Naive thymus-derived CD8-positive, alpha-beta T cell (primary cell): ENCODE measurements around the gene B4GALT2. TPM values are rescaled to one million over a fixed set of nuclear protein-coding genes. Genes with fewer than 3 reads are reported as not detected.

ENCODE experiments used
- ATAC-seq, 2 donors: fragments of 150-1000 bp; cut with Tn5 transposase in 1 of 2; sonication (Bioruptor Pico), chemical (Tn5 transposase) in 1 of 2; 1 replicate in 1 of 2; 2 replicates in 1 of 2; pipeline ENCODE4 v1.10.0; 2021; ENCODE audit warnings: mild to moderate bottlenecking in 2 of 2, moderate library complexity in 2 of 2
- POLR2A ChIA-PET: fragments of 350-600 bp; sonication (Branson Sonifier 250); formaldehyde crosslinking; loops from one replicate; lab custom pipeline; 2021; ENCODE audit warnings: antibody characterized with exemption; lab: Charles Lee
- DNase-seq, 10 donors: peaks; one replicate each; pipeline versions ENCODE4 v3.0.0 to v3.0.0-alpha.2; 2020 to 2022
- H3K27ac Mint-ChIP-seq, 10 donors: one replicate each; pipeline ENCODE4 v1.8.0; 2020 to 2022; ENCODE audit warnings: mild to moderate bottlenecking in 10 of 10, mixed read lengths in 10 of 10, moderate library complexity in 4 of 10, inconsistent platforms in 1 of 10
- H3K27me3 Mint-ChIP-seq, 5 donors: one replicate each; pipeline ENCODE4 v1.8.0; 2021 to 2022; ENCODE audit warnings: mixed read lengths in 5 of 5
- H3K36me3 Mint-ChIP-seq, 3 donors: one replicate each; pipeline ENCODE4 v1.8.0; 2020 to 2022; ENCODE audit warnings: mixed read lengths in 3 of 3, mild to moderate bottlenecking in 2 of 3, inconsistent platforms in 1 of 3
- H3K4me1 Mint-ChIP-seq, 4 donors: one replicate each; pipeline ENCODE4 v1.8.0; 2021 to 2022; ENCODE audit warnings: mixed read lengths in 4 of 4
- H3K4me3 Mint-ChIP-seq, 10 donors: one replicate each; pipeline ENCODE4 v1.8.0; 2020 to 2022; ENCODE audit warnings: mild to moderate bottlenecking in 10 of 10, mixed read lengths in 10 of 10, moderate library complexity in 6 of 10, inconsistent platforms in 1 of 10
- H3K9me3 Mint-ChIP-seq, 9 donors: one replicate each; pipeline ENCODE4 v1.8.0; 2020 to 2022; ENCODE audit warnings: mixed read lengths in 9 of 9, mild to moderate bottlenecking in 3 of 9, inconsistent platforms in 1 of 9, moderate library complexity in 1 of 9
- polyA plus RNA-seq, 3 donors: library from polyadenylated mRNA; unstranded; fragments of 300-500 nt; fragmentation: Illumina TruSeq; gene quantifications; one replicate each; pipeline ENCODE4 v1.2.3, GENCODE V29; 2021
- total RNA-seq, 8 experiments: library from RNA in 2 of 8; stranded (reverse) in 2 of 8; gene quantifications; one replicate each; pipeline ENCODE4 v1.2.3 and lab custom pipeline; 2021 to 2026

The B4GALT2 gene, protein sequence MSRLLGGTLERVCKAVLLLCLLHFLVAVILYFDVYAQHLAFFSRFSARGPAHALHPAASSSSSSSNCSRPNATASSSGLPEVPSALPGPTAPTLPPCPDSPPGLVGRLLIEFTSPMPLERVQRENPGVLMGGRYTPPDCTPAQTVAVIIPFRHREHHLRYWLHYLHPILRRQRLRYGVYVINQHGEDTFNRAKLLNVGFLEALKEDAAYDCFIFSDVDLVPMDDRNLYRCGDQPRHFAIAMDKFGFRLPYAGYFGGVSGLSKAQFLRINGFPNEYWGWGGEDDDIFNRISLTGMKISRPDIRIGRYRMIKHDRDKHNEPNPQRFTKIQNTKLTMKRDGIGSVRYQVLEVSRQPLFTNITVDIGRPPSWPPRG
- total RNA-seq = under 1 TPM; 0.38 to 0.83 TPM
- polyA plus RNA-seq = under 1 TPM in 2 of 3 donors, not detected in 1; 0.11 to 0.25 TPM
- 0.29 to 24.2 (median 1.9) reads per million in 6 experiments for total RNA-seq (lab: John Stamatoyannopoulos, UW)

- POLR2A ChIA-PET = no interaction called here
- Mint-ChIP-seq H3K4me1 (peaks cover 34 to 57% (median 48%) of the 10 kb centered on the region in 4 donors), H3K27me3 (peaks cover 3 to 19% (median 11%) of the 10 kb centered on the region in 5 donors), H3K27ac (peak within 1 kb of the TSS in 7 of 10 donors; percentile 14 to 81 (median 54)), H3K9me3 (no peaks in the 10 kb centered on the region), H3K4me3 (peak within 1 kb of the TSS; percentile 76 to 97 (median 86)), H3K36me3 (peaks cover 0 to 28% (median 11%) of the 10 kb centered on the region in 3 donors)
- ATAC-seq = no peak
- peak in 4 of 10 donors; percentile 20 to 34 (median 28) for DNase-seq
Observed at GRCh38 chr1:43978551-43979260, at the start of gene B4GALT2. Gene B4GALT2, plus strand, starts transcription at chr1:43979210. Its CDS starts 1,951 bp downstream, at chr1:43981161.

DNA sequence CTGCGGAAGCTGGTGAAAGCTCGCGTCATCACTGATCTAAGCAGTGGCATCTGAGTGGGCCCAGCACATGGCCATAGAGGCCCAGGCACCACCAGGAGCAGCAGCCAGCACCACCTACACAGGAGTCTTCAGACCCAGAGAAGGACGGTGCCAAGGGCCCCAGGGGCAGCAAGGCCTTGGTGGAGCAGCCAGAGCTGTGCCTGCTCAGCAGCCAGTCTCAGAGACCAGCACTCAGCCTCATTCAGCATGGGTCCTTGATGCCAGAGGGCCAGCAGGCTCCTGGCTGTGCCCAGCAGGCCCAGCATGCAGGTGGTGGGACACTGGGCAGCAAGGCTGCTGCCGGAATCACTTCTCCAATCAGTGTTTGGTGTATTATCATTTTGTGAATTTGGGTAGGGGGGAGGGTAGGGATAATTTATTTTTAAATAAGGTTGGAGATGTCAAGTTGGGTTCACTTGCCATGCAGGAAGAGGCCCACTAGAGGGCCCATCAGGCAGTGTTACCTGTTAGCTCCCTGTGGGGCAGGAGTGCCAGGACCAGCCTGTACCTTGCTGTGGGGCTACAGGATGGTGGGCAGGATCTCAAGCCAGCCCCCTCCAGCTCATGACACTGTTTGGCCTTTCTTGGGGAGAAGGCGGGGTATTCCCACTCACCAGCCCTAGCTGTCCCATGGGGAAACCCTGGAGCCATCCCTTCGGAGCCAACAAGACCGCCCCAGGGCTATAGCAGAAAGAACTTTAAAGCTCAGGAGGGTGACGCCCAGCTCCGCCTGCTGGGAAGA, 48.7 kb upstream of the B4GALT2 start:
- peaks cover 0 to 18% (median 6%) of the 10 kb centered on the region in 3 donors for H3K36me3 Mint-ChIP-seq
- H3K9me3 Mint-ChIP-seq = no peaks in the 10 kb centered on the region
- peaks cover 8 to 22% (median 20%) of the 10 kb centered on the region in 4 donors for H3K4me1 Mint-ChIP-seq
- peaks cover 9 to 32% (median 16%) of the 10 kb centered on the region in 5 donors for H3K27me3 Mint-ChIP-seq
- DNase-seq = peak in 1 of 10 donors; percentile 21
- POLR2A ChIA-PET = interaction anchor here (0.7 kb wide), 1 partner anchor 26 kb away, joined by 3 read pairs; no protein-coding TSS in a partner anchor
- H3K27ac Mint-ChIP-seq = no peak overlapping the region
- peak in 1 of 2 donors; percentile 43 for ATAC-seq
- H3K4me3 Mint-ChIP-seq = no peak overlapping the region

- Mint-ChIP-seq H3K4me1 (peaks cover 8 to 25% (median 23%) of the 10 kb centered on the region in 4 donors), H3K27ac (no peak overlapping the region), H3K4me3 (no peak overlapping the region), H3K36me3 (peaks cover 0 to 12% (median 1%) of the 10 kb centered on the region in 3 donors), H3K9me3 (no peaks in the 10 kb centered on the region), H3K27me3 (peaks cover 9 to 35% (median 19%) of the 10 kb centered on the region in 5 donors)
- ATAC-seq (no peak), DNase-seq (no peak)
- POLR2A ChIA-PET = interaction anchor here (0.7 kb wide), 1 partner anchor 26 kb away, joined by 3 read pairs; no protein-coding TSS in a partner anchor
Observed at GRCh38 chr1:43930949-43931275, 48.1 kb upstream of the B4GALT2 start.

DNA sequence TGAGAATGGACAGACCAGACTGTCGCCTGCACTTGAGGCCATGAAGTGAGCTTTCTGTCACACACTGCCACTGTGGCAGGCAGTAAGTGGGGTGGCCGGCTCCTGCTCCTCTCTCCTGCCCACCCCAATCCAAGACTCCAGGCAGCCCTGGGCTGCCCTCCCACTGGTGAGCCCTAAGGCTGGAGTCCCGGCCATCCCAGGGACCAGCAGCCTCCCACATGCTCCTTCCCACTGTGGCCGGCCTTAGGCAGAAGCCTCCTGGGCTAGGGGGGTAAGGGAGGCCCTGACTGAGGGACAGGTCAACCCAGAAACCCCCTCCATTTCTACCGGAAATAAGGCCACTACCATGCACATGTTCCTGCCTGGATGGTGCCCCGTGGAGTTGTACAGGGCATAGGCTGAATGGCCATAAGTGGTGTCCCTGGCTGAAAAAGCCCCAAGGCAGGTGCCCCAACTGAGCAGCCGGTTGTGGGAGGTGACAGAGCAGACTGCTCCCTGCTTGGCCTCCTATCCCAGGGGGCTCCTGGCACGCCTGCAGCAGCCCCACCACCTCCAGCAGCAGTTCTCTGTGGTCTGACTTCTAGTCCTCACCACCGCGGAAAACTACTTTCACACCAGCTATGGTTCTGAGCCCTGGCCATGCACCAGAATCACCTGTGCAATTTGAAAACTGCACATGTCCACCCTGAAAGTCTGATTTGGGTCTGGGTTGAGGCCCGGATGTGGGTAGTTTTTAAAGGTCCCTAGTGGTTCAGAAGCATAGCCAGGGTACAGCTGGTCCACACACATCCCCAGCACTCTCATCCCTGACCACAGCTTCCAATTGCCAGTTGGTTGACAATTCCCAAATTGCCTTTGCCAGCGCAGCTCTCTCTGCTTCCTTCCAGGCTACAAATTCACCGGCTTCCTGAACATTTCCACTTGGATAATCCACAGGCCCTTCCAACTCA, 47.0 kb upstream of the B4GALT2 start:
- Mint-ChIP-seq H3K27me3 (peaks cover 9 to 35% (median 19%) of the 10 kb centered on the region in 5 donors), H3K4me1 (peaks cover 10 to 30% (median 24%) of the 10 kb centered on the region in 4 donors), H3K27ac (peak overlapping the region in 1 of 10 donors; percentile 28)

DNA sequence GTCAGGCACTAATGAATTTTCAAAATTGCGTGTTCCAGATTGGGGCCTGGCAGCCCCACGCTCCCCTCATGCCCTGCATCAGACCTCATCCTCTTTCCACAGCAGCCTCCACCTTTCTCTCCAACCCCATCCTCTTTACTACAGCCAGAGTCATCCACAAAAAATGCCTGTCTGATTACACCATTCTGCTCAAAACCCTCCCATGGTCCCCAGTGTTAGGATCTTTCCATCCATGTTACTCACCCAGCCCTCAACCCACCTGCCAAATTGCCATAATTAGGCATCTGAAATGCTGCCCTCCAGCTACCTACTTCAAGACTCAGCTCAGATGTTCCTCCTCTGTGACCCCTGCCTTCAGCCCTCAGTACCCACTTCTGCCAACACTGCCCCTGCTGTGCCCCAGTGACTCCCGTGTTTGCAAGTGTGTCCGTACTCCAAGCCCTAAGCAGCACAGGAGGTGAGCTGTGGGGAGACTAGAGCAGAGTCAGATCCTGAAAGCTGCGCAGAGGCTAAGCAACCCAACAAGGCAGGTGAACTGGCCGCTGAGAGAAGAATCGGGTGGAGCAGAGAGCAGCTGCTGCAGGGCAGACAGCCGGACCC, 46.1 kb upstream of the B4GALT2 start:
- Mint-ChIP-seq H3K27me3 (peaks cover 9 to 35% (median 19%) of the 10 kb centered on the region in 5 donors), H3K9me3 (no peaks in the 10 kb centered on the region), H3K4me3 (peak overlapping the region in 8 of 10 donors; percentile 4 to 60 (median 38)), H3K36me3 (peaks cover 0 to 5% (median 0%) of the 10 kb centered on the region in 3 donors), H3K4me1 (peaks cover 8 to 30% (median 24%) of the 10 kb centered on the region in 4 donors), H3K27ac (peak overlapping the region in 2 of 10 donors; percentile 10 to 12)
- no peak for ATAC-seq
- POLR2A ChIA-PET = interaction anchor here (0.6 kb wide), 1 partner anchor 861 kb away, joined by 3 read pairs; no protein-coding TSS in a partner anchor
- no peak for DNase-seq

More for the DNA sequence above, 47.0 kb upstream of the B4GALT2 start:
- DNase-seq (no peak), ATAC-seq (no peak)
- H3K36me3 Mint-ChIP-seq = peaks cover 0 to 5% (median 0%) of the 10 kb centered on the region in 3 donors
- no peak overlapping the region for H3K4me3 Mint-ChIP-seq
- no peaks in the 10 kb centered on the region for H3K9me3 Mint-ChIP-seq
- POLR2A ChIA-PET = no interaction called here

DNA sequence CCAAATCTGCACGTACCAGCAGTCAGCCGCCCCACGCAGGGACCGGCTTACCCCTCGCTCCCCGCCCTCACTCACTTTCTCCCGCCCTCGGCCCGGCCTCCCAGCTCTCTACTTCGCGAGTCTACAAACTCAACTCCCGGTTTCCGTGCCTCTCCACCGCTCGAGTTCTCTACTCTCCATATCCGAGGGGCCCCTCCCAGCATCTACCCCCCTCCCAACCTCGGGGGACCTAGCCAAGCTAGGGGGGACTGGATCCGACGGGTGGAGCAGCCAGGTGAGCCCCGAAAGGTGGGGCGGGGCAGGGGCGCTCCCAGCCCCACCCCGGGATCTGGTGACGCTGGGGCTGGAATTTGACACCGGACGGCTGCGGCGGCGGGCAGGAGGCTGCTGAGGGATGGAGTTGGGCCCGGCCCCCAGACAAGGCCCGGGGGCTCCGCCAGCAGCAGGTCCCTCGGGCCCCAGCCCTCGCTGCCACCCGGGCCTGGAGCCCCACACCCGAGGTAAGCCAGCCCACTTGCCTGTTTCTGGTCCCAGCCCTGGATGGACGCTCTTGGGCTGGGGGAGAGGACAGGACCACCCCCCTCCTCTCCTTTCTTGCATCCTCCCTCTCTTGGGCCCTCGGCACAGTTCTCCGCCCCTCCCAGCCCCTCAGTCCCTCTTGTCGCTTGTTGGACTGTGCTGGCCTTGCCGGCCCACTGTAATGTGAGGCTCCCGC, 45.5 kb upstream of the B4GALT2 start, which contains the start of gene ARTN:
ARTN (plus strand) TSS at position 416 of the 715 bp plus-strand sequence. CDS start 1,856 bp downstream, outside the sequence.
- no peak for ATAC-seq
- Mint-ChIP-seq H3K4me1 (peaks cover 8 to 30% (median 24%) of the 10 kb centered on the region in 4 donors), H3K9me3 (no peaks in the 10 kb centered on the region), H3K4me3 (peak within 1 kb of the TSS; percentile 7 to 60 (median 48)), H3K27ac (peak within 1 kb of the TSS in 4 of 10 donors; percentile 10 to 53 (median 30)), H3K36me3 (peaks cover 0 to 5% (median 0%) of the 10 kb centered on the region in 3 donors), H3K27me3 (peaks cover 9 to 35% (median 19%) of the 10 kb centered on the region in 5 donors)
- POLR2A ChIA-PET = interaction anchor here (0.6 kb wide), 1 partner anchor 860 kb away, joined by 3 read pairs; no protein-coding TSS in a partner anchor
- DNase-seq = no peak

DNA sequence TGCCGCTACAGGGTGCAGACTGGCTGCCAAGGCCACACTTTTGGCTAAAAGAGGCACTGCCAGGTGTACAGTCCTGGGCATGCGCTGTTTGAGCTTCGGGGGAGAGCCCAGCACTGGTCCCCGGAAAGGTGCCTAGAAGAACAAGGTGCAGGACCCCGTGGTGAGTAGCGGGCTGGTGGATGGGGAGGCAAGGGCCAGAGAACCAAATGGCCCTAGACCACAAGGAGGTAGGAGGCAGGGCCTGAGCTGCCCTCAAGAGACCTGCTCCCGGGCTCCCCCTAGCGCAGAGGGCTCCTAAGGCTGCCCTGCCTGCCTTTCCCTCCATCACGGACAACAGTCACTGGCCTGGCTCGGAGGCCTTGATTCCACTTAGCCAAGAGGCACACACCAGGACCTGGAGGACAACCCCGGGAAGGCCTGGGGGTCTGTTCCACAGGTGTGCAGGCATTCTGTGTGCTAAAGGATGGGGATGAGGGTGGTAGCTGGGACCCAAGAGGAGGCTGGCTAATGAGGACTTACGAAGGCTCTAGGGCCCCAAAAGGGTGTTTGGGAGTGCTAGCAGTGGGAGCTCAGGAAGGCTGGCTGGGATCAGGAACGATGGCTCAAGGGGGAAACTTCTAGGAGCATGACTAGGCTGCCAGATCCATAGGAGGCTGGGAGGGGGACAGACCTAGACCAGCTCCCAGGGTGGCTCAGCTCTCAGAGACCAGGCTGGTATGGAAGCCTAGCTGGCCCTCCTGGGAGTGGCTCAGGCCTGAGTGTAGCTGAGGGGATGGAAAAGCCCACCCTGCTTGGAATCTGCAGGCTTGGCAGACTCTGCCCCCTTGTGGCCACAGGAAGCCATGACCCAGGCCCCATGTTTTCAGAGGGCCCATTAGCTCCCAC, 44.7 kb upstream of the B4GALT2 start:
- H3K27me3 Mint-ChIP-seq = peaks cover 9 to 35% (median 19%) of the 10 kb centered on the region in 5 donors
- POLR2A ChIA-PET = interaction anchor here (1.2 to 1.9 kb wide), 3 partner anchors 13 to 171 kb away, joined by 3 to 8 read pairs (median 4); partner anchors contain the start of genes ATP6V0B and IPO13
- DNase-seq (peak; percentile 20 to 67 (median 48)), ATAC-seq (peak; percentile 52 to 63)
- no peaks in the 10 kb centered on the region for H3K9me3 Mint-ChIP-seq
- peak overlapping the region in 3 of 10 donors; percentile 37 to 53 (median 47) for H3K27ac Mint-ChIP-seq
- peak overlapping the region in 9 of 10 donors; percentile 33 to 71 (median 50) for H3K4me3 Mint-ChIP-seq
- peaks cover 0 to 5% (median 0%) of the 10 kb centered on the region in 3 donors for H3K36me3 Mint-ChIP-seq
- peaks cover 12 to 30% (median 24%) of the 10 kb centered on the region in 4 donors for H3K4me1 Mint-ChIP-seq

- Mint-ChIP-seq H3K27me3 (peaks cover 9 to 35% (median 19%) of the 10 kb centered on the region in 5 donors), H3K9me3 (no peaks in the 10 kb centered on the region), H3K27ac (peak overlapping the region in 1 of 10 donors; percentile 37), H3K4me1 (peaks cover 14 to 30% (median 24%) of the 10 kb centered on the region in 4 donors), H3K36me3 (peaks cover 0 to 4% (median 0%) of the 10 kb centered on the region in 3 donors), H3K4me3 (peak overlapping the region in 3 of 10 donors; percentile 11 to 71 (median 41))
- ATAC-seq = no peak
- POLR2A ChIA-PET = interaction anchor here (1.2 to 1.9 kb wide), 4 partner anchors 11 to 172 kb away, joined by 3 to 8 read pairs (median 4); partner anchors contain the start of genes ATP6V0B and IPO13
- no peak for DNase-seq
Observed at GRCh38 chr1:43934986-43935324, 44.1 kb upstream of the B4GALT2 start.
